Activated CD4-positive, alpha-beta T cell treated with anti-CD3 and anti-CD28 coated beads, Interleukin-2, amount 10 ng/mL, durations not matched to agents 24 days and 14 days (primary cell): ENCODE data around the gene CPEB4. TPM values are rescaled to one million over a fixed set of nuclear protein-coding genes. Genes with fewer than 3 reads are reported as not detected.

Experiments used
- DNase-seq: peaks from one replicate; pipeline ENCODE4 v3.0.0; 2022
- H3K27ac Mint-ChIP-seq: one replicate; pipeline ENCODE4 v1.8.0; 2022; ENCODE audit warnings: mild to moderate bottlenecking, mixed read lengths
- H3K27me3 Mint-ChIP-seq: one replicate; pipeline ENCODE4 v1.8.0; 2022; ENCODE audit warnings: mixed read lengths
- H3K36me3 Mint-ChIP-seq: one replicate; pipeline ENCODE4 v1.8.0; 2022; ENCODE audit warnings: low read depth, mild to moderate bottlenecking, mixed read lengths
- H3K4me1 Mint-ChIP-seq: one replicate; pipeline ENCODE4 v1.8.0; 2021; ENCODE audit warnings: mixed read lengths
- H3K4me3 Mint-ChIP-seq: one replicate; pipeline ENCODE4 v1.8.0; 2022; ENCODE audit warnings: mild to moderate bottlenecking, moderate library complexity, mixed read lengths
- H3K9me3 Mint-ChIP-seq: one replicate; pipeline ENCODE4 v1.8.0; 2021; ENCODE audit warnings: mixed read lengths
- intact Hi-C: fragments of 100-400 bp; cut with micrococcal nuclease; formaldehyde crosslinking; loops from one replicate; pipeline ENCODE4 v1.15.1; 2023
- total RNA-seq: library from RNA; stranded (reverse); gene quantifications from 2 replicates; pipeline ENCODE4 v1.2.3, GENCODE V29; 2022

Gene CPEB4
- total RNA-seq, 1 donor from 2014 or later: 8.8 TPM

DNA sequence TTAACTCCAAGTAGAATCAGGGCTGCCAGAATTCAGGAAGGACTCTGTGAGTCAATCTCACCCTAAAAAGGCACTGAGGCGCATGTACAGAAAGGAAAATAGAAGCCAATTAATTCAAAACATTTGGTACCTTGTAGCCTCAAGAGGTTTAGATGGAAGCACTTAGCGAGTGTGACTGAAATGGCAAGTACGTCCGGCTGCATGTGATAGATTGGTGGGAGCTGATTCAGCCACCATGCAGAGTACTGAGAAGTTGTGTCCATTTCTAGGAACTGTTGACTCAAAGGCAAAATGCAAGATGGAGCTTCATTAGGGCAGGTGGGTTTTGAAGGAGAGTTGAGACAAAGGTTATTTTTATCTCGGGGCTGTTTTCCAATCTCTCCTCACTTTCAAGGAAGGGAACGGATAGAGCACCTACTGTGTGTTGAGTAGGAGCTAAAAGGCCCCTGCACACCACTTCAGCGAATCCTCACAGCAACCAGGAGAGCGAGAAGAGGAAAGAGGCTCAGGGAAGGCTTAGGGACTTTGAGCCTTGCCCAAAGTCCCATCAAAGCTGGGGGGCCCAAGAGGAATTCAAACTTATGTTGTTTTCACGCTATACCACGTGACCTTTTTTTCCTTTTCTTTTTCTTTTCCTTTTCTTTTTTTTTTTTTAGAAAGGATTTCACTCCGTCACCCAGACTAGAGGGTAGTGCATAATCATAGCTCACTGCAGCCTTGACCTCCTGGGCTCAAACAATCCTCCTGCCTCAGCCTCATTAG lies 34.6 kb upstream of the CPEB4 start:
- no peaks in the 10 kb centered on the region for H3K36me3 Mint-ChIP-seq
- peaks cover 3% of the 10 kb centered on the region for H3K4me1 Mint-ChIP-seq
- intact Hi-C loops: no loop called here
- H3K9me3 Mint-ChIP-seq: peaks cover 7% of the 10 kb centered on the region
- H3K4me3 Mint-ChIP-seq: no peak overlapping the region
- DNase-seq: no peak
- peaks cover 3% of the 10 kb centered on the region for H3K27me3 Mint-ChIP-seq
- no peak overlapping the region for H3K27ac Mint-ChIP-seq

DNA sequence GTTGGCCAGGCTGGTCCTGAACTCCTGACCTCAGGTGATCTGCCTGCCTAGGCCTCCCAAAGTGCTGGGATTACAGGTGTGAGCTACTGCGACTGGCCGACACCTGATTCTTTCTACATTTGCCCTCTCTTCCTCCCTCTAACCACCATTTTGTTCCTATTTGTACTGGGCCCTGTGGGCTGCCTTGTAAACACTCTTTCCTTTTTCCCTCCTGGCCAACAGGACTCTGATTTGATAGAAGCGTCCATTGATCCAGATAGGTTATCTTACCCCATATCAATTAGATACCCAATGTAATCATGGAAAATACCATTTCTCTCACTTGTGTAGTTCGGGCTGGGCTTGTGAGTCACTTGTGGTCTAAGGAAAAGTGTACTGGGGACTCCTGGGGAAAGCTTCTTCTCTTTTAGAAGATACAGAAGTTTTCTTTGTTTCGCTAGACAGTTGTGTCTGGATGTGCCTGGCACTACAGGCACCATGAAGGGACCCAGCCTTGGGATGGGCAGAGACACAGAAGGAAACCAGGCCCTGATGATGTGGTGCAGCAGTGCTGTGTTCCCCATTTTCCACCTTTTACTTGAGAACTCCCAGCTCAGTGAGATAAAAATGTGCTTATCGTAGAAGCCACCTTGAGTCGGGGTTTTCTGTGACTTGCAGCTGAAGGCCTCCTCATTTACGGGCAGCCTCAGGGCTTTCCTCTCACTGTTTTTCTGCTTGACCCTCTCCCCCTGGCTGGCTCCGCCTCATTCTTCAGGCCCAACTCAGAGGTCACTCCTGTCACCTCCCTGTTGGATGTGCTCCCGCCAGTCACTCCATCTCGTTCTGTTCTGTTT lies 32.8 kb upstream of the CPEB4 start:
- DNase-seq: no peak
- Mint-ChIP-seq H3K4me1 (peaks cover 3% of the 10 kb centered on the region), H3K27ac (no peak overlapping the region), H3K4me3 (no peak overlapping the region), H3K9me3 (no peaks in the 10 kb centered on the region), H3K27me3 (peaks cover 3% of the 10 kb centered on the region), H3K36me3 (no peaks in the 10 kb centered on the region)
- intact Hi-C loops: no loop called here

DNA sequence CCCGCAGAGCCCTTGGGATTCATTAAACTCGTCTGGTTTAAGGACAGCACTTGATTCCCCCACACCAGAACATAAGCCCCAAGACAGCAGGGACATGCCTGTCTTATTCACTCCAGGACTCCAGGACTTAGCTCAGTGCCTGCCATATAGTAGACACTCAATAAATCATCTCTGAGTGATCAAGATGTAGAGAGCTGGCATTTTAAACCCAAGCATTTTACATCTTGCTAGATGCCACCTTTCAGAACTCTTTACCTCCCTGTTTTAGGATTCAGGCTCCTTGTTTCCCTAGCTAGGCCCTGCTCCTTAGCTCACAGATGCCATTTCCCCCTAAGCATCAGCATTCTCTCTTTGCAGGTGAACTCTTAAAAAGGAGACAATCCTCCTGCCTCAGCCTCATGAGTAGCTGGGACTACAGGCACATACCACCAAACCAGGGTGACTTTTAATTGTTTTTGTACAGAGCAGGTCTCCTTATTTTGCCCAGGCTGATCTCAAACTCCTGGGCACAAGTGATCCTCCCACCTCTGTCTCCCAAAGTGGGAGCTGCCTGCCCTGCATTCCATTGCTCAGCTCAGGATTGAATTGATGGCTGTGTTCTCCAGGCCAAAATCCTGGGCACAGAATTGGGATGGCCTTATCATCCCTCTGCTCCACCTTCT lies 32.0 kb upstream of the CPEB4 start:
- Mint-ChIP-seq H3K36me3 (no peaks in the 10 kb centered on the region), H3K4me1 (peaks cover 3% of the 10 kb centered on the region), H3K27me3 (peaks cover 5% of the 10 kb centered on the region), H3K27ac (no peak overlapping the region), H3K9me3 (no peaks in the 10 kb centered on the region), H3K4me3 (no peak overlapping the region)
- no peak for DNase-seq
- intact Hi-C loops: no loop called here

DNA sequence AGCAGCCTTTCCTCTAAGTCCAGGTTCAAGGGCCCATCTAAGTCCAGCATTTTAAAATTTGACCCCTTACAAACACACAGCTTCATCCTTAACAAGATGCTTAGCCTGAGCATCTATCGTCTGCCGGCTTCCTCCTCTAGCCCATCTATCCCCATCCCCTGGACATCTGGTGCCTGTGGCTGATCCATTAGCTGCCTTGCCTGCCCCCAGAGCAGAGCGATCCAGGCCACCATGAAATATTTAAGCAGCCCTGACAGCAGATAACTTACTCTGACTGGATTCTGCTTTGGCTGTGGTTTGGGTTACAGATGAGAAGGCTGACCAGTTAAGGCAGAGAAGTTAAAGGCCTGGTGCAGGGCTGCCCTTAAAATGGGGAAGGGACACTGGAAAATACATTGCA lies 30.9 kb upstream of the CPEB4 start:
- H3K27ac Mint-ChIP-seq: no peak overlapping the region
- H3K4me1 Mint-ChIP-seq: peaks cover 3% of the 10 kb centered on the region
- peaks cover 5% of the 10 kb centered on the region for H3K27me3 Mint-ChIP-seq
- DNase-seq: no peak
- no peak overlapping the region for H3K4me3 Mint-ChIP-seq
- no peaks in the 10 kb centered on the region for H3K36me3 Mint-ChIP-seq
- no peaks in the 10 kb centered on the region for H3K9me3 Mint-ChIP-seq
- intact Hi-C loops: no loop called here

DNA sequence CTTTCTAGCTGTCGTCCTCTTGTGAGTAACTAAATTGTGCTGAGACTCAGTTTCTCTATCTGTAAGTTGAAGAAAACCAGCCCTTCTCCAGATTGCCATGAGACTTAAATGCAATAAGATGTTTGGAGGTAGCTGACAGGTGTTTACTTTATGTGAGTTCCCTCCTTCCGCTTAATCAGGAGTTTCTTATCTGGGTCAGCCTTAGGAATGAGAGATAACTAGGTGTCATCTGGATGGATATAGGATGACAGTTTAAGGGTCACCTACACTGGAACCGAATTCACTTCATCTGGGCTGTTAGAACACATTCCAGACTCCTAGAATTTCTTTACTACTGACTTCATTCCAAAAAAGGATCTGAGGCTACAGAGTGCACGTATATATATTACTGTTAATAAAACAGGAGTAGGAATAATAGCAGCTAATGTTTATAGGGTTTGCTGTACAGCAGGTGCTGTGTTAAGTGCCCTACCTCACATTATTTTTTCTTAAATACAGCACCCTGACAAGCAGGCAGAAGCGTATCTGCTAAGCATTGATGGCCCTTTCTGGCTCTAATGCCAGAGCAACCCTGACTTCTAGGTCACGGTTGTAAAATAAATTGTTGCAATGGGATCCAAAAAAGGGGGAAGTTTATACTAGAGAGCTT lies 30.0 kb upstream of the CPEB4 start:
- no peak overlapping the region for H3K27ac Mint-ChIP-seq
- H3K4me1 Mint-ChIP-seq: peaks cover 3% of the 10 kb centered on the region
- intact Hi-C loops: no loop called here
- no peaks in the 10 kb centered on the region for H3K9me3 Mint-ChIP-seq
- H3K36me3 Mint-ChIP-seq: no peaks in the 10 kb centered on the region
- peaks cover 2% of the 10 kb centered on the region for H3K27me3 Mint-ChIP-seq
- H3K4me3 Mint-ChIP-seq: no peak overlapping the region
- no peak for DNase-seq

DNA sequence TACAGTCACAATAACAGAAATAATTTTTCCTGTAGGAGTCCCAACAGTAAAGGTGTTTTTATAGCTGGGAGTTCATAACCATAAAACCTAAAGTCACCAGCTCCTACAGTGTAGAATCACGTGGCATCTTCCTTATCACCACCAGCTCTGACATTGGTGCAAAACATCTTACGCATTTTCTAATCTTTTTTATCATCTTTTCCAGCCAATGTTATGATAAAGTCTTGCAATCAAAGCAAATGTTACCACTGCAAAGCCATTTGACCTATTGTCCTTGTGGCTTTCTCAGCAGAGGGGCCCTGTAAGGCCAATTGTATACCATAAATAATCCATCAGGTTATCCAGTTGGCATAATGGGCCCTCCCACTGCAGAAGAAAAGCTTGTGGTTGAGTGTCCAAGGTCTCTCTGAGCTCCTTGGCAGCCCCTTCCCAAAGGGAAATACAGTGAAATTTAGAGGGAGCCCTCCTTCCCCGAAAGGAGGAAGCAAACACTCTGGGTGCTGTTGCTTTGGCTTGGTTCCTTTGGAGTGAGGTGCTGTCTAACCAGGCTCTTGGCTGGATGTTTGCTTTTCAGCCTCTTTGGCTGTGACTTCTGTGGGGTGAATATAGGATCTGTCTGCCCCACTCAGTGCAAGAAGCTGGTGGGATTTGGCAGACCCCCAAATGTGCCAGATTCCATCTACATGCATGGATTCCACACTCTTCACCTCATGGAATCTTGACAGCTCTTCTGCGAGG lies 29.3 kb upstream of the CPEB4 start:
- no peaks in the 10 kb centered on the region for H3K36me3 Mint-ChIP-seq

DNA sequence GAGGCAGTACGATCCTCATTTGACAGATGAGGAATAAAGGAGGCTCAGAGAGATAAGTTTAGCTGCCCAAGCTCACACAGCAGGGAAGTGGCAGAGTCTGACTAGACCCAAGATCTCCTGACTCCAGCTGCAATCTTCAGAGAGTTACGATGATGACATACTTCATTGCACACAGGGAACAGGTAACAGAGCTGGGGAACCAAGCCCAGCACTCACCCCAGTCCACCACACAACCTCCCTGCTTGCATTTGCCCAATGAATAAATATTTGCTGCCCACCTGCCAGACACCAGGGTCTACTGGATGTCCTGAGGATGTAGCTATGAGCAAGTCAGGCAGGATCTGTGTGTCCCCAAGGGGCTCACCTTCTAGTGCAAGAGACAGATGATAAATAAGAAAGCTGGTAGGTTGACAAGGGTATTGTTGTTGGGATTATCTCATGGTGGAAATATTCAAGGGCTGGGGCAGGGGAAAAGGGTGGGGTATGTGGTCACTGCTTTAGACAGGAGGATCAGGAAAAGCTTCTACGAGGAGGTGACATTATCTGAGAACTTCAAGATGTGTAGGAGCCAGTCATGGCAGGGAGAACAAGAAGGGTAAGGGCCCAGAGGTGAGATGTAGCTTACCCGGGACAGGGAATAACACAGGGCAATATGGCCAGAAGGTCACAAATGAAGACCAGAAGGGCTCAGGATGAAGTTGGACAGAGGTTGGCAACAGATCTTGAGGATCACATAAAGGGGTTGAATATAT lies 28.6 kb upstream of the CPEB4 start:
- H3K36me3 Mint-ChIP-seq: no peaks in the 10 kb centered on the region
- no peaks in the 10 kb centered on the region for H3K9me3 Mint-ChIP-seq
- H3K4me1 Mint-ChIP-seq: no peaks in the 10 kb centered on the region
- intact Hi-C loops: no loop called here
- DNase-seq: no peak
- peaks cover 2% of the 10 kb centered on the region for H3K27me3 Mint-ChIP-seq
- H3K4me3 Mint-ChIP-seq: no peak overlapping the region
- H3K27ac Mint-ChIP-seq: no peak overlapping the region

More for the DNA sequence above, 29.3 kb upstream of the CPEB4 start:
- H3K4me1 Mint-ChIP-seq: no peaks in the 10 kb centered on the region
- H3K9me3 Mint-ChIP-seq: no peaks in the 10 kb centered on the region
- no peak for DNase-seq
- no peak overlapping the region for H3K4me3 Mint-ChIP-seq
- intact Hi-C loops: no loop called here
- peaks cover 2% of the 10 kb centered on the region for H3K27me3 Mint-ChIP-seq
- no peak overlapping the region for H3K27ac Mint-ChIP-seq

DNA sequence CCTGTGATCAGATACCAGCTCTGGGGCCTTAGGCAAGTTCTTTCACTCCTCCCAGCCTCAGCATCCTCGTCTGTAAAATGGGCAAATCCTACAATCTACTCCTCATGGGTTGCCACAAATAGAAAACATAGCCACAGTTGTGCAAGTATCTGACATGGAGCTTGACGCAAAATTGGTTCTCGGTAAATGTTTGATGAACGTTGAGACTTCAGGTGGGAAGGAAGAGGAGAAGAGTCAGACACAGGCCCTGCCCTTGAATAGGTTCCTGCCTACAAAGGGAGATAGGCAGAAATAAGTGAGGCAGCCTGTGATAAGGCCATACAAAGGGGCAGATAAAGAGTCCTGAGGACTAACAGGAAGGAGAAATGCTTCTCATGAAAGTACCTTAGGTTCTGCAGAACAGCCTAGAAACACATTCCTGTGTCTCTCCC lies 26.1 kb upstream of the CPEB4 start:
- peaks cover 2% of the 10 kb centered on the region for H3K27me3 Mint-ChIP-seq
- H3K4me3 Mint-ChIP-seq: no peak overlapping the region
- no peaks in the 10 kb centered on the region for H3K4me1 Mint-ChIP-seq
- H3K27ac Mint-ChIP-seq: no peak overlapping the region
- no peaks in the 10 kb centered on the region for H3K9me3 Mint-ChIP-seq
- intact Hi-C loops: no loop called here
- H3K36me3 Mint-ChIP-seq: no peaks in the 10 kb centered on the region
- no peak for DNase-seq

GRCh38 chr5:173863359-173863758 lies 24.8 kb upstream of the CPEB4 start:
- peaks cover 4% of the 10 kb centered on the region for H3K27me3 Mint-ChIP-seq
- no peak overlapping the region for H3K4me3 Mint-ChIP-seq
- intact Hi-C loops: no loop called here
- H3K9me3 Mint-ChIP-seq: no peaks in the 10 kb centered on the region
- H3K27ac Mint-ChIP-seq: no peak overlapping the region
- H3K36me3 Mint-ChIP-seq: no peaks in the 10 kb centered on the region
- DNase-seq: no peak
- H3K4me1 Mint-ChIP-seq: no peaks in the 10 kb centered on the region

GRCh38 chr5:173864126-173865050 lies 23.8 kb upstream of the CPEB4 start:
- no peak for DNase-seq
- H3K4me1 Mint-ChIP-seq: no peaks in the 10 kb centered on the region
- H3K27ac Mint-ChIP-seq: no peak overlapping the region
- H3K4me3 Mint-ChIP-seq: no peak overlapping the region
- H3K36me3 Mint-ChIP-seq: no peaks in the 10 kb centered on the region
- intact Hi-C loops: no loop called here
- H3K9me3 Mint-ChIP-seq: peaks cover 3% of the 10 kb centered on the region
- H3K27me3 Mint-ChIP-seq: peaks cover 11% of the 10 kb centered on the region

GRCh38 chr5:173866243-173866857 lies 21.8 kb upstream of the CPEB4 start:
- intact Hi-C loops: no loop called here
- H3K27ac Mint-ChIP-seq: no peak overlapping the region
- H3K4me3 Mint-ChIP-seq: no peak overlapping the region
- no peaks in the 10 kb centered on the region for H3K36me3 Mint-ChIP-seq
- DNase-seq: no peak
- no peaks in the 10 kb centered on the region for H3K4me1 Mint-ChIP-seq
- H3K27me3 Mint-ChIP-seq: peaks cover 9% of the 10 kb centered on the region
- peaks cover 3% of the 10 kb centered on the region for H3K9me3 Mint-ChIP-seq
